ENCODE results near the gene FLNA. TPM values are rescaled to one million over a fixed set of nuclear protein-coding genes. Genes with fewer than 3 reads are reported as not detected.

The FLNA gene
- total and polyA plus RNA-seq, 3 donors from 2014 or later, result 400 to 532 (median 474) TPM

- DNase-seq, result no peak
- intact Hi-C loops (cut with DNase I; ENCODE audit: low total_unique reads), result no loop called here
- Histone ChIP-seq H3K27me3 (no peaks in the 10 kb centered on the region), H3K4me3 (no peak overlapping the region), H3K36me3 (ENCODE audit: low read depth, missing control alignments) (no peaks in the 10 kb centered on the region), H3K27ac (no peak overlapping the region), H3K4me1 (no peaks in the 10 kb centered on the region), H3K9me3 (no peaks in the 10 kb centered on the region)
- WGBS, 2 donors, result 88% methylated on average over 21 of the region's 27 CpGs; no CpG with 5 or more reads in 1 of the 2 donors
- TF ChIP-seq POLR2A (IDR thresholded peaks at IDR 0.05) (no peak), CTCF (IDR thresholded peaks at IDR 0.05) (no peak)
Observed at GRCh38 chrX:154357205-154357604, 17.2 kb downstream of the FLNA start.

- intact Hi-C loops (cut with DNase I; ENCODE audit: low total_unique reads), result no loop called here
- H3K36me3 ChIP-seq (ENCODE audit: low read depth, missing control alignments), result no peaks in the 10 kb centered on the region
- WGBS, 2 donors, result 78% methylated on average over 11 of the region's 13 CpGs; no CpG with 5 or more reads in 1 of the 2 donors
- TF ChIP-seq CTCF (IDR thresholded peaks at IDR 0.05), result no peak
- no peak for TF ChIP-seq POLR2A (IDR thresholded peaks at IDR 0.05)
- no peaks in the 10 kb centered on the region for H3K4me1 ChIP-seq
- no peak for DNase-seq
- H3K9me3 ChIP-seq, result no peaks in the 10 kb centered on the region
- H3K27ac ChIP-seq, result no peak overlapping the region
- no peaks in the 10 kb centered on the region for H3K27me3 ChIP-seq
- no peak overlapping the region for H3K4me3 ChIP-seq
Observed at GRCh38 chrX:154356596-154356995, 17.8 kb downstream of the FLNA start.

- Histone ChIP-seq H3K9me3 (no peaks in the 10 kb centered on the region), H3K27ac (no peak overlapping the region), H3K4me3 (no peak overlapping the region), H3K27me3 (no peaks in the 10 kb centered on the region), H3K36me3 (ENCODE audit: low read depth, missing control alignments) (no peaks in the 10 kb centered on the region), H3K4me1 (no peaks in the 10 kb centered on the region)
- TF ChIP-seq POLR2A (IDR thresholded peaks at IDR 0.05), result no peak
- no peak for TF ChIP-seq CTCF (IDR thresholded peaks at IDR 0.05)
- 74% methylated on average over 6 of the region's 12 CpGs; no CpG with 5 or more reads in 1 of the 2 donors for WGBS, 2 donors
- no peak for DNase-seq
- intact Hi-C loops (cut with DNase I; ENCODE audit: low total_unique reads), result no loop called here
Observed at GRCh38 chrX:154355776-154356140, 18.7 kb downstream of the FLNA start.

- Histone ChIP-seq H3K36me3 (ENCODE audit: low read depth, missing control alignments) (no peaks in the 10 kb centered on the region), H3K4me3 (no peak overlapping the region), H3K27me3 (no peaks in the 10 kb centered on the region), H3K27ac (no peak overlapping the region), H3K4me1 (no peaks in the 10 kb centered on the region), H3K9me3 (no peaks in the 10 kb centered on the region)
- DNase-seq, result no peak
- intact Hi-C loops (cut with DNase I; ENCODE audit: low total_unique reads), result no loop called here
- TF ChIP-seq POLR2A (IDR thresholded peaks at IDR 0.05), result no peak
- 75 to 83% methylated on average over 6 to 26 of the region's 30 CpGs for WGBS, 2 donors
Observed at GRCh38 chrX:154355094-154355775, 19.2 kb downstream of the FLNA start.

GRCh38 chrX:154354516-154354915, 19.9 kb downstream of the FLNA start:
- no peaks in the 10 kb centered on the region for H3K4me1 ChIP-seq
- no peaks in the 10 kb centered on the region for H3K36me3 ChIP-seq (ENCODE audit: low read depth, missing control alignments)
- no peak overlapping the region for H3K27ac ChIP-seq
- DNase-seq, result no peak
- H3K9me3 ChIP-seq, result no peaks in the 10 kb centered on the region
- WGBS, 2 donors, result 91% methylated on average over 9 of the region's 13 CpGs; no CpG with 5 or more reads in 1 of the 2 donors
- H3K27me3 ChIP-seq, result no peaks in the 10 kb centered on the region
- no peak overlapping the region for H3K4me3 ChIP-seq
- intact Hi-C loops (cut with DNase I; ENCODE audit: low total_unique reads), result no loop called here
- TF ChIP-seq CTCF (IDR thresholded peaks at IDR 0.05) (no peak), POLR2A (IDR thresholded peaks at IDR 0.05) (no peak)

All from testis (tissue), 3 donors.